Thyroid gland (tissue), 4 donors: ENCODE measurements around the gene CELF4.

Experiments
- POLR2A ChIP-seq, 2 donors: fragments of 450-650 bp; IDR thresholded peaks; one replicate each; pipeline ENCODE4 v1.6.1; 2017; ENCODE audit warnings: antibody characterized with exemption in 2 of 2, mild to moderate bottlenecking in 2 of 2, moderate library complexity in 1 of 2
- TF ChIP-seq, protein P1 (sequence below), 6 experiments: fragments of 200-600 bp in 3 of 6; fragments of 450-650 bp in 3 of 6; sonication (generic) in 3 of 6; IDR thresholded peaks; one replicate each; pipeline ENCODE4 v1.5.1; 2016 to 2019; ENCODE audit warnings: antibody characterized with exemption in 6 of 6, mild to moderate bottlenecking in 2 of 6, inconsistent platforms in 1 of 6, moderate library complexity in 1 of 6

DNA sequence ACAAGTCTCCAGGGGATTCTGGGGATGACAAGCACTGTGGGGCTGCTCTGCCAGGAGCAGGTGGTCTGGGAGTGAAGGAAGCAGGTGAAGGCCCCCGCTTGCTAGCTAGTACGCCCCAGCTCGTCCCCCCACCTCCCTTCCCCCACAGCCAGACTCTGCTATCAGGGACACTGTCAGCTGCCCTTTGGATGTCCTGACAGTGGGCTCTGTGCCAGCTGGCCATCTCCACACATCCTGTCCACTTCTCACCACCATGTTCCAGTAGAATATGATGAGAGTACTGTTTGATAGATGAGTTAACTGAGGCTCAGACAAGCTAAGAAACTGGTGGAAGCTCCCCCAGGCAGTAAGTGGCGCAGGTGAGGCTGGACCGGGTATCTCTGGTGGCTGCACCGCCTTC, 276.2 kb downstream of the CELF4 start:
- TF ChIP-seq, protein P1, sequence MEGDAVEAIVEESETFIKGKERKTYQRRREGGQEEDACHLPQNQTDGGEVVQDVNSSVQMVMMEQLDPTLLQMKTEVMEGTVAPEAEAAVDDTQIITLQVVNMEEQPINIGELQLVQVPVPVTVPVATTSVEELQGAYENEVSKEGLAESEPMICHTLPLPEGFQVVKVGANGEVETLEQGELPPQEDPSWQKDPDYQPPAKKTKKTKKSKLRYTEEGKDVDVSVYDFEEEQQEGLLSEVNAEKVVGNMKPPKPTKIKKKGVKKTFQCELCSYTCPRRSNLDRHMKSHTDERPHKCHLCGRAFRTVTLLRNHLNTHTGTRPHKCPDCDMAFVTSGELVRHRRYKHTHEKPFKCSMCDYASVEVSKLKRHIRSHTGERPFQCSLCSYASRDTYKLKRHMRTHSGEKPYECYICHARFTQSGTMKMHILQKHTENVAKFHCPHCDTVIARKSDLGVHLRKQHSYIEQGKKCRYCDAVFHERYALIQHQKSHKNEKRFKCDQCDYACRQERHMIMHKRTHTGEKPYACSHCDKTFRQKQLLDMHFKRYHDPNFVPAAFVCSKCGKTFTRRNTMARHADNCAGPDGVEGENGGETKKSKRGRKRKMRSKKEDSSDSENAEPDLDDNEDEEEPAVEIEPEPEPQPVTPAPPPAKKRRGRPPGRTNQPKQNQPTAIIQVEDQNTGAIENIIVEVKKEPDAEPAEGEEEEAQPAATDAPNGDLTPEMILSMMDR (IDR thresholded peaks at IDR 0.05): no peak
- no peak for TF ChIP-seq POLR2A (IDR thresholded peaks at IDR 0.05)
